ENCODE data around the gene MAP3K10.
A peak's percentile ranks its signal among the peaks of the same experiment; 100 is the strongest.

MAP3K10 gene

GRCh38 chr19:40219721-40220276 is 28.6 kb downstream of the MAP3K10 start (continued):
- TF ChIP-seq KLF1 (tag by site-specific recombination; IDR thresholded peaks at IDR 0.05): no peak; the same call in 1 of the 2 replicates
- TF ChIP-seq IKZF3 (tag by site-specific recombination; IDR thresholded peaks at IDR 0.05): peak; percentile 23; the same call in 1 of the 2 replicates
- peak; percentile 88 for TF ChIP-seq ZBTB21 (tag by site-specific recombination; IDR thresholded peaks at IDR 0.05)
- peak; percentile 16; the same call in 1 of the 2 replicates for TF ChIP-seq ZNF654 (tag by site-specific recombination; IDR thresholded peaks at IDR 0.05; ENCODE audit: low read depth)
- peak; percentile 89 for TF ChIP-seq ZNF184 (tag by site-specific recombination; IDR thresholded peaks at IDR 0.05)
- no peak for TF ChIP-seq SP2 (tag by site-specific recombination; IDR thresholded peaks at IDR 0.05)
- 0 out of 2 replicates have a peak, but pooled peaks have one; percentile 51 for TF ChIP-seq ZNF600 (tag by site-specific recombination; IDR thresholded peaks at IDR 0.05)
- TF ChIP-seq ZNF175 (tag by site-specific recombination; IDR thresholded peaks at IDR 0.05): no peak
- 0 out of 2 replicates have a peak, but pooled peaks have one; percentile 23 for TF ChIP-seq ZNF561 (tag by site-specific recombination; IDR thresholded peaks at IDR 0.05; ENCODE audit: borderline replicate concordance)
- no peak for TF ChIP-seq HOXD13 (CRISPR knock-in tag; IDR thresholded peaks at IDR 0.05; ENCODE audit: borderline replicate concordance)
- TF ChIP-seq ZNF629 (tag by site-specific recombination; IDR thresholded peaks at IDR 0.05): peak; percentile 93
- peak; percentile 16; the same call in 1 of the 2 replicates for TF ChIP-seq BCL6B (tag by site-specific recombination; IDR thresholded peaks at IDR 0.05)
- TF ChIP-seq ZNF391 (tag by site-specific recombination; IDR thresholded peaks at IDR 0.05; ENCODE audit: borderline replicate concordance, low read depth): peak; percentile 90
- no peak for TF ChIP-seq ZNF677 (tag by site-specific recombination; IDR thresholded peaks at IDR 0.05)
- no peak for TF ChIP-seq ZNF292 (tag by site-specific recombination; IDR thresholded peaks at IDR 0.05; ENCODE audit: borderline replicate concordance, low read depth)
- TF ChIP-seq SCRT2 (tag by site-specific recombination; IDR thresholded peaks at IDR 0.05): peak; percentile 95
- TF ChIP-seq SP7 (tag by site-specific recombination; IDR thresholded peaks at IDR 0.05): peak; percentile 98
- TF ChIP-seq ZNF398 (tag by site-specific recombination; IDR thresholded peaks at IDR 0.05): peak; percentile 92
- no peak for TF ChIP-seq ZSCAN4 (tag by site-specific recombination; IDR thresholded peaks at IDR 0.05)
- peak; percentile 82 for TF ChIP-seq BCL11A (tag by site-specific recombination; IDR thresholded peaks at IDR 0.05; ENCODE audit: low read depth)
- peak; percentile 11 for TF ChIP-seq ZBTB20 (tag by site-specific recombination; IDR thresholded peaks at IDR 0.05)
- peak; percentile 95 for TF ChIP-seq ZFP37 (tag by site-specific recombination; IDR thresholded peaks at IDR 0.05)
- TF ChIP-seq ZFHX2 (tag by site-specific recombination; conservative IDR thresholded peaks at IDR 0.05): peak; percentile 70
- TF ChIP-seq ZXDB (tag by site-specific recombination; IDR thresholded peaks at IDR 0.05): peak; percentile 61; the same call in 1 of the 2 replicates
- peak; percentile 86 for TF ChIP-seq ZFP69B (tag by site-specific recombination; IDR thresholded peaks at IDR 0.05)
- TF ChIP-seq ZNF354C (tag by site-specific recombination; IDR thresholded peaks at IDR 0.05; ENCODE audit: borderline replicate concordance, low read depth): no peak
- TF ChIP-seq ZNF645 (tag by site-specific recombination; IDR thresholded peaks at IDR 0.05): no peak
- TF ChIP-seq ZNF112 (tag by site-specific recombination; IDR thresholded peaks at IDR 0.05): no peak
- no peak for TF ChIP-seq ZNF157 (tag by site-specific recombination; IDR thresholded peaks at IDR 0.05)
- TF ChIP-seq ZBTB7A (tag by site-specific recombination; IDR thresholded peaks at IDR 0.05; ENCODE audit: low read depth): no peak
- TF ChIP-seq ZNF324 (tag by site-specific recombination; IDR thresholded peaks at IDR 0.05): peak; percentile 98
- TF ChIP-seq ZNF830 (tag by site-specific recombination; IDR thresholded peaks at IDR 0.05; ENCODE audit: low read depth): no peak
- peak; percentile 77 for TF ChIP-seq SP3 (tag by site-specific recombination; IDR thresholded peaks at IDR 0.05)
- no peak for TF ChIP-seq ZNF23 (tag by site-specific recombination; IDR thresholded peaks at IDR 0.05; ENCODE audit: borderline replicate concordance)
- TF ChIP-seq ZNF362 (tag by site-specific recombination; IDR thresholded peaks at IDR 0.05): peak; percentile 100
- TF ChIP-seq ZNF335 (tag by site-specific recombination; conservative IDR thresholded peaks at IDR 0.05): peak; percentile 93
